ENCODE data around the gene SULF2.

DNA sequence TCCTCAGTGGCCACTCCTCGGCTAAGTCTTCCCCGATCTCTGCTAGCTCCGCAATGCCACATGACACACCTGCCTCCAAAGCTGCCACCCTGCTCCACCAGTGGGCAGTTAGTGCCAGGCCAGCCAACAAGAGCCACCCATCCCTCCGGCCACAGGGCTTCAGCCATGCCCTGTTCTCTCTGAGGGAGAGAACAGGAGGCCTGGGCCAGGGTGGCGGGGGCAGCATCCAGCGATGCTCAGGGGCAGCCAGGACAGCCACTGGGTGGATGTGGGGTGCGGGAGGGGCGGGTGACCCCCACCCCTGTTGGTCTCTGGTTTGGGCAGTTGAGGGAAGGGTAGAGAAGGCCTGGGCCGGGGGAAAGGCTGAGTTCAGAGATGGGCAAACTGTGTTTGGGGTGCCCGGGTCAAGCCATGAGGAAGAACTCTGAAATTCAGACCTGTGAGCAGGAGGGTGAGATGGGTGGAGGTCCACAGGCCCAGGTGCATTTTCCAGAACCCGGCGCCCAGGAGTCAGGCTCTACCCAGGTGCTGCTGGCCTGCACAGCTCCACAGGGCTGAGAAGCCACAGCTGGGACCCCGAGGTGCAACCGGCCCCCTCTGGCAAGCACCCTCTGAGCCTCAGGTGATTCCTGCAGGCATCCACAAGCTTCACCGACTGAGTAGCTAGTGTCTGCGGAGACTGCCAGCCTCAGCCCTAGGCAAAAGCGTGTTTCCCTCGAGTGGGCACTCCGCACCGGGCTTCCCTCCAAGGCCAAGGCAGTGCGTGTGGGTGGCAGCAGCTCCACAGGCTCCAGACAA lies 91.1 kb downstream of the SULF2 start:
- no peak for TF ChIP-seq POLR2A (IDR thresholded peaks at IDR 0.05)
- TF ChIP-seq, protein P1, sequence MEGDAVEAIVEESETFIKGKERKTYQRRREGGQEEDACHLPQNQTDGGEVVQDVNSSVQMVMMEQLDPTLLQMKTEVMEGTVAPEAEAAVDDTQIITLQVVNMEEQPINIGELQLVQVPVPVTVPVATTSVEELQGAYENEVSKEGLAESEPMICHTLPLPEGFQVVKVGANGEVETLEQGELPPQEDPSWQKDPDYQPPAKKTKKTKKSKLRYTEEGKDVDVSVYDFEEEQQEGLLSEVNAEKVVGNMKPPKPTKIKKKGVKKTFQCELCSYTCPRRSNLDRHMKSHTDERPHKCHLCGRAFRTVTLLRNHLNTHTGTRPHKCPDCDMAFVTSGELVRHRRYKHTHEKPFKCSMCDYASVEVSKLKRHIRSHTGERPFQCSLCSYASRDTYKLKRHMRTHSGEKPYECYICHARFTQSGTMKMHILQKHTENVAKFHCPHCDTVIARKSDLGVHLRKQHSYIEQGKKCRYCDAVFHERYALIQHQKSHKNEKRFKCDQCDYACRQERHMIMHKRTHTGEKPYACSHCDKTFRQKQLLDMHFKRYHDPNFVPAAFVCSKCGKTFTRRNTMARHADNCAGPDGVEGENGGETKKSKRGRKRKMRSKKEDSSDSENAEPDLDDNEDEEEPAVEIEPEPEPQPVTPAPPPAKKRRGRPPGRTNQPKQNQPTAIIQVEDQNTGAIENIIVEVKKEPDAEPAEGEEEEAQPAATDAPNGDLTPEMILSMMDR (IDR thresholded peaks at IDR 0.05): no peak
